ENCODE data around the gene SCARB1. TPM values are rescaled to one million over a fixed set of nuclear protein-coding genes. Genes with fewer than 3 reads are reported as not detected.

Gene SCARB1
- total and polyA plus RNA-seq, 9 of the 15 experiments (the other 6 are each of a cell fraction or from before 2014, with no cell fraction given) = 0.56 to 157 (median 52.8) TPM

DNA sequence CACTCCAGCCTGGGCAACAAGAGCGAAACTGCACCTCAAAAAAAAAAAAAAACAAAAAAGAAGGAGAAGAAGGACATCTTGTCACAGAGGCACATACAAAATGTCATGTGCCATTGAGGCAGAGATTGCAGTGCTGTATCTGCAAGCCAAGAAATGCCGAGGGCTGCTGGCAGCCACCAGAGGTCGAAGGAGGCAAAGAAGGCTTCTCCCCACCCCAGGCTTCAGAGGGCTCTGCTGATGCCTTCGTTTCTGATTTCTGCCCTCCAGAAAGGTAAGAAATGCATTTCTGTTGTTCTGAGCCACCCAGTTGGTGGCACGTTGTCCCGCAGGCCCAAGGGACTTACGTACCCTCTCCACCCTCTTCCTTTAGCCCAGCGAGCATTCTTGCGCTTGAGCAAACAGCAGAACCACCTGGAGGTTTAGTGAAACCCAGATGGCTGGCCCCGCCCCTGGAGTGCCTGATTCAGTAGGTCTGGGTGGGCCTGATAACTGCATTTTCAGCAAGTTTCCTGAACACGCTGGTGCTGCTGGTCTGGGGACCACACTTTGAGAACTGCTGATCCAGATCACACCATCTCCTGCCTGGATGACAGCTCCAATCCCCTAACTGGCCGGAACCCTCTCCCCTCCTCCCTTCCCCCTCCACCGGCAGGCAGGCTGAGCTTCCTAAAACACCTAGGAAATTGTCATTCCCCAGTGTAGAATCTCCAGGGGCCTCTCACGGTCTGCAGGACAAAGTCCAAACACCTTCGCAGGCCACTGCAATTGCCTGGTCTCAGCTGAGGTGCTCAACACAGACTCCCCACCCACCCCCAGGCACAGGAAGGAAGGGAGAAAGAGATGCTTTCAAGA is 21.1 kb upstream of the SCARB1 start (continued):
- TF ChIP-seq TOE1 (IDR thresholded peaks at IDR 0.05; ENCODE audit: borderline replicate concordance) (peak; percentile 63; the same call in 1 of the 2 replicates), TOE1 (CRISPR knock-in tag; IDR thresholded peaks at IDR 0.05; ENCODE audit: borderline replicate concordance, low read depth) (no peak), SP1 (CRISPR knock-in tag; IDR thresholded peaks at IDR 0.05) (peak; percentile 71), ZKSCAN1 (IDR thresholded peaks at IDR 0.05; ENCODE audit: low read depth, low read length) (peak; percentile 67; the same call in 1 of the 2 replicates), MAFF (IDR thresholded peaks at IDR 0.05; ENCODE audit: low read length) (peak; percentile 62; the same call in 1 of the 2 replicates), CXXC5 (CRISPR knock-in tag; IDR thresholded peaks at IDR 0.05) (peak; percentile 64), CBFA2T3 (IDR thresholded peaks at IDR 0.05) (peak; percentile 98), TRIM24 (IDR thresholded peaks at IDR 0.05) (peak; percentile 88 to 93), SOX6 (IDR thresholded peaks at IDR 0.05) (peak; percentile 83), KLF6 (CRISPR knock-in tag; IDR thresholded peaks at IDR 0.05; ENCODE audit: borderline replicate concordance) (no peak), ZNF217 (CRISPR knock-in tag; IDR thresholded peaks at IDR 0.05) (no peak), NFXL1 (CRISPR knock-in tag; IDR thresholded peaks at IDR 0.05) (no peak), PCBP1 (IDR thresholded peaks at IDR 0.05; ENCODE audit: low read depth, low read length, poor library complexity, severe bottlenecking) (no peak), EP400 (IDR thresholded peaks at IDR 0.05) (peak; percentile 42; the same call in 1 of the 2 replicates), ETV1 (tag; conservative IDR thresholded peaks at IDR 0.05; ENCODE audit: low read depth) (peak; percentile 74), MEIS2 (IDR thresholded peaks at IDR 0.05; ENCODE audit: partially characterized antibody) (peak; percentile 76), PML (IDR thresholded peaks at IDR 0.05; ENCODE audit: low read length) (peak; percentile 92), LCOR (CRISPR knock-in tag; IDR thresholded peaks at IDR 0.05) (peak; percentile 63; the same call in 1 of the 2 replicates), TCF3 (CRISPR knock-in tag; IDR thresholded peaks at IDR 0.05) (peak; percentile 98), ZNF589 (CRISPR knock-in tag; IDR thresholded peaks at IDR 0.05; ENCODE audit: low read depth) (0 out of 2 replicates have a peak, but pooled peaks have one; percentile 47)
- TF ChIP-seq, protein P1, sequence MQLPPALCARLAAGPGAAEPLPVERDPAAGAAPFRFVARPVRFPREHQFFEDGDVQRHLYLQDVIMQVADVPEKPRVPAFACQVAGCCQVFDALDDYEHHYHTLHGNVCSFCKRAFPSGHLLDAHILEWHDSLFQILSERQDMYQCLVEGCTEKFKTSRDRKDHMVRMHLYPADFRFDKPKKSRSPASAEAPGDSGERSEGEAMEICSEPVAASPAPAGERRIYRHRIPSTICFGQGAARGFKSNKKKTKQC (CRISPR knock-in tag; IDR thresholded peaks at IDR 0.05) = 0 out of 2 replicates have a peak, but pooled peaks have one; percentile 48
- TF ChIP-seq, protein P2, sequence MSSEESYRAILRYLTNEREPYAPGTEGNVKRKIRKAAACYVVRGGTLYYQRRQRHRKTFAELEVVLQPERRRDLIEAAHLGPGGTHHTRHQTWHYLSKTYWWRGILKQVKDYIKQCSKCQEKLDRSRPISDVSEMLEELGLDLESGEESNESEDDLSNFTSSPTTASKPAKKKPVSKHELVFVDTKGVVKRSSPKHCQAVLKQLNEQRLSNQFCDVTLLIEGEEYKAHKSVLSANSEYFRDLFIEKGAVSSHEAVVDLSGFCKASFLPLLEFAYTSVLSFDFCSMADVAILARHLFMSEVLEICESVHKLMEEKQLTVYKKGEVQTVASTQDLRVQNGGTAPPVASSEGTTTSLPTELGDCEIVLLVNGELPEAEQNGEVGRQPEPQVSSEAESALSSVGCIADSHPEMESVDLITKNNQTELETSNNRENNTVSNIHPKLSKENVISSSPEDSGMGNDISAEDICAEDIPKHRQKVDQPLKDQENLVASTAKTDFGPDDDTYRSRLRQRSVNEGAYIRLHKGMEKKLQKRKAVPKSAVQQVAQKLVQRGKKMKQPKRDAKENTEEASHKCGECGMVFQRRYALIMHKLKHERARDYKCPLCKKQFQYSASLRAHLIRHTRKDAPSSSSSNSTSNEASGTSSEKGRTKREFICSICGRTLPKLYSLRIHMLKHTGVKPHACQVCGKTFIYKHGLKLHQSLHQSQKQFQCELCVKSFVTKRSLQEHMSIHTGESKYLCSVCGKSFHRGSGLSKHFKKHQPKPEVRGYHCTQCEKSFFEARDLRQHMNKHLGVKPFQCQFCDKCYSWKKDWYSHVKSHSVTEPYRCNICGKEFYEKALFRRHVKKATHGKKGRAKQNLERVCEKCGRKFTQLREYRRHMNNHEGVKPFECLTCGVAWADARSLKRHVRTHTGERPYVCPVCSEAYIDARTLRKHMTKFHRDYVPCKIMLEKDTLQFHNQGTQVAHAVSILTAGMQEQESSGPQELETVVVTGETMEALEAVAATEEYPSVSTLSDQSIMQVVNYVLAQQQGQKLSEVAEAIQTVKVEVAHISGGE (CRISPR knock-in tag; IDR thresholded peaks at IDR 0.05) = peak in 1 of 3 experiments; percentile 48; a peak in 1 of 6 replicates
- TF ChIP-seq, protein P3, sequence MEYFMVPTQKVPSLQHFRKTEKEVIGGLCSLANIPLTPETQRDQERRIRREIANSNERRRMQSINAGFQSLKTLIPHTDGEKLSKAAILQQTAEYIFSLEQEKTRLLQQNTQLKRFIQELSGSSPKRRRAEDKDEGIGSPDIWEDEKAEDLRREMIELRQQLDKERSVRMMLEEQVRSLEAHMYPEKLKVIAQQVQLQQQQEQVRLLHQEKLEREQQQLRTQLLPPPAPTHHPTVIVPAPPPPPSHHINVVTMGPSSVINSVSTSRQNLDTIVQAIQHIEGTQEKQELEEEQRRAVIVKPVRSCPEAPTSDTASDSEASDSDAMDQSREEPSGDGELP (CRISPR knock-in tag; IDR thresholded peaks at IDR 0.05; ENCODE audit: borderline replicate concordance) = peak; percentile 85
